GM12891 (cell line): ENCODE measurements around the gene GLIS1.

ENCODE experiments used
- DNase-seq: peaks from one replicate; pipeline ENCODE4 v3.0.0; 2011; ENCODE audit warnings: low spot score; ENCODE audit not compliant: insufficient read length
- FAIRE-seq: peaks from 2 replicates; lab custom pipeline; 2011; peaks lifted over from hg19 to GRCh38; lab: Jason Lieb, UNC
- PAX5 ChIP-seq: IDR thresholded peaks from 2 replicates; pipeline ENCODE4 v1.6.1; 2011; ENCODE audit warnings: low read length, moderate library complexity, mild to moderate bottlenecking; ENCODE audit not compliant: insufficient read depth, severe bottlenecking
- POLR2A ChIP-seq: IDR thresholded peaks from 2 replicates; pipeline ENCODE4 v1.6.1; 2011; ENCODE audit warnings: low read depth, low read length, control low read depth
- POLR2AphosphoS5 ChIP-seq: IDR thresholded peaks from 2 replicates; pipeline ENCODE4 v1.6.1; 2011; ENCODE audit warnings: low read depth, low read length, control low read depth
- POU2F2 ChIP-seq: IDR thresholded peaks from 2 replicates; pipeline ENCODE4 v1.6.1; 2011; ENCODE audit warnings: low read depth, mild to moderate bottlenecking, control low read depth, low read length, moderate library complexity
- SPI1 ChIP-seq: IDR thresholded peaks from 2 replicates; pipeline ENCODE4 v1.6.1; 2011; ENCODE audit warnings: low read depth, low read length, control low read depth
- TAF1 ChIP-seq: IDR thresholded peaks from 2 replicates; pipeline ENCODE4 v1.6.1; 2011; ENCODE audit warnings: low read depth, low read length, control low read depth

Gene GLIS1

DNA sequence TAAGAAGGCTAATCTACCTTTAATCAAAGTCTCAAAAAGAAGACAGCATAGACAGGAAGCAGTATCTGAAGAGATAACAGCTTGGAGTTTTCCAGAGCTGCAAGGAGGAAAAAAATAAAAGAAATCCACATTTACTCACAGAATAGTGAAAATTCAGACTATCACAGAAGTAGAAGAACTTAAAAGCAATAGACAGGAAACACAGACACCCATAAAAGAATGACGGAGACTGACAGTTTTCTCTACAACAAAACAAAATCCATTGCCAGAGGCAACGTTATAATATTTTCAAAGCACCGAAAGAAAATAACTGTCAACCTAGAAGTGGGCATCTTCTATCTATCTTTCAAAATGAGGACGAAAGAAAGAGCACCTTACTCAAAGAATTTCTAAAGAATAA lies 175.4 kb downstream of the GLIS1 start:
- no peak for DNase-seq
- no peak for FAIRE-seq
- no peak for TF ChIP-seq TAF1
- TF ChIP-seq SPI1: no peak
- no peak for TF ChIP-seq POU2F2
- no peak for TF ChIP-seq POLR2AphosphoS5
- TF ChIP-seq PAX5: no peak
- no peak for TF ChIP-seq POLR2A

DNA sequence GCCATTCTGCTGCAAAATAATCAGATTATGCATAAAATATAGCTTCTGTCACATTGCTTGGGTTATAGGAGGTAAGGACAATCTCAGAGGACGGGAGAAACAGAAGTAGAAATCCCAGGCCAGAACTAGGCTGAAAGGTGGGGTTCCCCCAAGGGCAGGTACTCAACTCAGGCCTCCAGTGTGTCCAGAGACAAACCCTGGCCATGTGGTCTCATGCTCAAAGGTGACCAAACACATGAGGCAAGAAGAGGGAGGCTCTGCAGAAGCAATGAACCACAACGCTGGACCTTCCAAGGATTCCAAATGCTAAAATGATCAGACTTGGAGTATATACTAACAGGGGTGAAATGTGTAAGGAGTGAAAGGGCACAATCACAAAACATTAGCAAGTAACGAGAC lies 176.0 kb downstream of the GLIS1 start:
- DNase-seq (no peak), FAIRE-seq (no peak)
- no peak for TF ChIP-seq POU2F2
- no peak for TF ChIP-seq POLR2AphosphoS5
- no peak for TF ChIP-seq TAF1
- TF ChIP-seq POLR2A: no peak
- TF ChIP-seq PAX5: no peak
- TF ChIP-seq SPI1: no peak

DNA sequence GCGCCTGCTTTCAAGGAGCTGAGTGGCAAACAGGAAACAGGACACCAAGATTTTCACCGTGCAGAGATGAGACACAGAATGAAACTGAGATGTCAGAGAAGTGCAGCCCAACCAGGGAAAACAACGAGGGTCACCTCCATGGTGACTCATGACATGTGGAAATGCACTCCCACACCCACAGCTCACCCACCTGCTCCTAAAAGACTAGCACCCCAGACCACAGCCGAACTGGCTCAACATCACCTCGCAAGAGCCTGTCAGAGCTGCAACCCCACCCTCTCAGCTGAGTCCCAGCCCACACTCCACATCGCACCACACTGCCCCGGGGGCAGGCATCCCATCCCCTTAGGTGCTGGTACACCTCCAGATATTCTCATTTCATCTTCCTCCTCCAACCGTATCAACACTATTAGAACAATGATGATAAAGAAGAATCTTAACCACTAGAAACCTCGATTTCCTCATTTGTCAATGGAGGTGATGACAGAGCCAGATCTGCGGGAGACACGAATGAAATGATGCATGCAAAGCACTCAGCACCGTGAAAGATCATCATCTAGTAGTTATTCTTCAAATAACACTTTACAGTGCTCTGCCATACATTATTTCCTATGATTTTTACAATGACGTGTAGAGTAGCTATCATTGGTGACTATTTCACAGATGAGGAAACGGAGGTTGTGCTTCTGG lies 176.5 kb downstream of the GLIS1 start:
- TF ChIP-seq POLR2A: no peak
- no peak for TF ChIP-seq POLR2AphosphoS5
- no peak for TF ChIP-seq POU2F2
- no peak for TF ChIP-seq SPI1
- no peak for TF ChIP-seq TAF1
- no peak for TF ChIP-seq PAX5
- no peak for FAIRE-seq
- DNase-seq: no peak

GRCh38 chr1:53561503-53562105 lies 177.4 kb downstream of the GLIS1 start:
- FAIRE-seq: no peak
- TF ChIP-seq POU2F2: no peak
- DNase-seq: no peak

DNA sequence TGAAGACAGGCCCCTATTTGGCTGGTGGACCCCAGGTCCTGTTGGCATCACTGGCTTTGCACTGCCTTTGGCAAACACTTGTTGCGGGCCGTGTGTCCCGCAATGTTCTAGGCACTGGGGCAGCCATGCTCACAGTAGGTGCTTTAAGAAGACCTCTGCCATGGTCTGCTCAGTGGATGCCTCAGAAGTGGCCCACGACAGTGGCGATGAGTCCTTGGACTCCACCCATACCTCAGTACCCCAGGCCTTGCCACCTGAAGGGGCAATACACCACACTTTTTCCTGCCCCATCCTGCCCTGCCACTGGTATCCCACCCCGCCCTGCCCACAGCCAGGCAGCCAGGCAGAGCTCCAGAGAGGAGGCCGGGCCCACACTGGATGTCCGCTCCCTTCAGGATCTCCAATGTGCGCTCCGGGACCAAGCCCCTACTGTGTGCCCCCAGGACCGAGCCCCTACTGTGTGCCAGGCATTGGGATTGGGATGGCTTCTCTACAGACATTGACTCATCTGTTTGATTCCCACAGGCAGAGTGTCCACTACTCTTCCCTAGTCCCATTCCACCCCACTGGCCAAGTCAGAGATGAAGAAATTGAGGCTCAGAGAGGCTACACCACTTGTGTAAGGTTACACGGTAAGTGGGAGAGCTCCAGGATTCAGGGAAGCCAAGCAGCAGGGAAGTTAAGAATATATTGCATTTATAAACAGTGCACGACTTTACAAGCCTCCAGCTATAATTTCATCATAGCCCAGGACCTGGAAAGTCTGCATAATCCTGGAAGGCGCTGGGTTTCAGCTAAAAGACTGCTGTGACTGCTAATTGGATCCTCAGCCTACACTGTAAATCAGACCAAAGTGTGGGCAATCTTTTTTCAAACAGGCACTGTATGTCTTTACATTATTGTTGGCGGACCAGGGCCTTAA lies 178.1 kb downstream of the GLIS1 start:
- TF ChIP-seq TAF1 (no peak), POLR2A (no peak), POU2F2 (no peak), PAX5 (no peak), SPI1 (no peak), POLR2AphosphoS5 (no peak)
- FAIRE-seq (no peak), DNase-seq (no peak)

DNA sequence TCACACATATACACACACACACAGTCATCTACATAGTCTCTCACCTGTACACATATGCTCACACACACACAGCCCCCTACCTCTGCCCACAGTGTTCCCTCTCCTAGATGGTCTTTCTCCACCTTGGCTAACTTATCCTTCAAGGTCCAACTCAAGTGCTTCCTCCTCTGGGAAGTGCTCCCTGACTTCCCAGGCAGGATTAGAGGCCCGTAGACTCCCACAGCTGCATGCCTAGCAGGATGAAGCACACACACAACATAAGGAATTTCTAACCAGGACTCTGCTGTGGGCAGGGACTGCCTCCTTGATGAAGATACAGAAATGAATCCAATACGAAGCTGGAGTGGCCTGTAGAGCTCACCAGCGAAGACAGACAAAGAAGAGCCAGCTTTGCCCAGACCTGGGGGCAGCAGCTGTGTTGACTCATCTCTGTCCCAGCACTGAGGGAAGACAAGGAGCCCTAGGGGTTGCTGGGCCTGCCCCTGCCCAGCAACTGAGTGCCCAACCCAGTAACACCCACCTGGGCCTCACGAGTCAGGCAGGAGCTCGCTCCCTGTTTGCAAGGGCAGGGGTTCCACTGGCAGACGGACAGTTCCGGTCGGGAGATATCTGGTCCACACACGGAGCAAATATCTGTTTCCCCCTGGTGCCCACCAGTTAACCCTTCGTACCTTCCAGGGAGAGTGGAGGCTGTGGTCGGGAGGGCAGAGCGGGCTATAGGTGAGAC lies 178.9 kb downstream of the GLIS1 start:
- TF ChIP-seq POLR2AphosphoS5: no peak
- no peak for TF ChIP-seq SPI1
- no peak for TF ChIP-seq TAF1
- no peak for TF ChIP-seq POU2F2
- TF ChIP-seq POLR2A: no peak
- no peak for TF ChIP-seq PAX5
- no peak for DNase-seq
- no peak for FAIRE-seq

DNA sequence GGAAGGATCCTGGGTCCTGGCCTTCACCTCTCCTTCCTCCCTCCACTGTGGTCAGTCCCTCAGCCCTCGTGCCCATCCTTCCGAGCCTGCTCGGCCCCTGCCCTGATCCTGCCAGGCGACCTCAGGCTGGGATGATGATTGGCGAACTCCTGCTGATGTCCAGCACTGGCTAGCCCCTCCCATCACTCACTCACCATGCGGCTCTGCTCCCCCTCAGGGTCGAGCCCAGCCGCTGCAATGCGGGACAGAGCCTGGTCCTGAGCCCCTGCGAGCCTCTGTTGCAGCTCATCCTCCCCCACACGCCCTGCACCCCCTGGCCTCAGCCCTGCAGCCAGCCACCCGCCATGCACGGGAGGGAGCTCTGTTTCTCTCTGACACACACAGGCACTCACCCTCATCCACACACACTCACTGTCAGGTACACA lies 179.6 kb downstream of the GLIS1 start:
- FAIRE-seq (no peak), DNase-seq (no peak)
- TF ChIP-seq POU2F2: no peak
- TF ChIP-seq POLR2AphosphoS5: no peak
- TF ChIP-seq SPI1: no peak
- no peak for TF ChIP-seq POLR2A
- TF ChIP-seq TAF1: no peak
- TF ChIP-seq PAX5: no peak

- FAIRE-seq: no peak
- DNase-seq: no peak
- TF ChIP-seq POU2F2: no peak
- no peak for TF ChIP-seq POLR2A
- no peak for TF ChIP-seq TAF1
Observed at GRCh38 chr1:53558739-53559315, 180.1 kb downstream of the GLIS1 start.
